K562 (cell line): ENCODE measurements around the gene MYOT. TPM values are rescaled to one million over a fixed set of nuclear protein-coding genes. Genes with fewer than 3 reads are reported as not detected.

ENCODE experiments used
- ATAC-seq: fragments of 200-7000 bp; cut with Tn5 transposase; 3 replicates; pipeline ENCODE4 v1.9.1; 2020; ENCODE audit warnings: moderate library complexity
- BruUV-seq: library from RNA; stranded (reverse); fragments of 400-500 nt; replicated peaks from 2 replicates; lab custom pipeline; 2021; lab: Mats Ljungman, UMichigan
- CTCF ChIA-PET: fragments of 300-600 bp; formaldehyde crosslinking; extraction: SDS; loops from one replicate; lab custom pipeline; 2021; ENCODE audit warnings: low intra/inter-chr PET ratio; lab: Yijun Ruan, JAX
- POLR2A ChIA-PET: fragments of 300-600, 350-650 bp; sonication (Branson Sonifier 250); formaldehyde crosslinking; extraction: SDS; loops from one replicate; lab custom pipeline; 2021; ENCODE audit warnings: antibody characterized with exemption, inconsistent platforms; lab: Yijun Ruan, JAX
- DNase-seq, 4 experiments: peaks; one replicate each; pipeline versions ENCODE4 v3.0.0 to v3.0.0-alpha.2; 2011 to 2018; ENCODE audit warnings: low spot score in 3 of 4, mixed read lengths in 3 of 4; ENCODE audit errors: extremely low read depth in 1 of 4
- FAIRE-seq: peaks from 2 replicates; lab custom pipeline; 2011; peaks lifted over from hg19 to GRCh38; lab: Jason Lieb, UNC
- H2AFZ ChIP-seq: 2 replicates; pipeline ENCODE4 v1.6.0; 2011; ENCODE audit warnings: low read depth, low read length, control low read depth, inconsistent platforms
- H3K27ac ChIP-seq: fragments of 200-600 bp; 3 replicates; pipeline ENCODE4 v1.8.0; 2011; ENCODE audit warnings: low read depth, mild to moderate bottlenecking, control low read depth, inconsistent platforms, low read length, moderate library complexity, mixed read lengths; ENCODE audit errors: extremely low read depth
- H3K27me3 ChIP-seq, 2 experiments: fragments of 300-600 bp in 1 of 2; 2 replicates in 1 of 2; 3 replicates in 1 of 2; pipeline versions ENCODE4 v1.6.0 to v1.8.0; 2011; ENCODE audit warnings: inconsistent platforms in 2 of 2, low read length in 2 of 2, mild to moderate bottlenecking in 1 of 2, mixed read lengths in 1 of 2, moderate library complexity in 1 of 2; ENCODE audit not compliant: control insufficient read depth in 2 of 2, insufficient read depth in 2 of 2
- H3K36me3 ChIP-seq: fragments of 300-600 bp; 3 replicates; pipeline ENCODE4 v1.8.0; 2011; ENCODE audit warnings: mild to moderate bottlenecking, low read length, inconsistent platforms; ENCODE audit not compliant: control insufficient read depth, insufficient read depth
- H3K4me1 ChIP-seq, 2 experiments: fragments of 200-600 bp in 1 of 2; replicated peaks in 1 of 2; 2 replicates in 1 of 2; 3 replicates in 1 of 2; pipeline versions ENCODE4 v1.5.1 to v1.8.0; 2011; ENCODE audit warnings: inconsistent platforms in 2 of 2, low read length in 2 of 2, mild to moderate bottlenecking in 1 of 2, mixed read lengths in 1 of 2, moderate library complexity in 1 of 2; ENCODE audit not compliant: control insufficient read depth in 2 of 2, insufficient read depth in 2 of 2
- H3K4me2 ChIP-seq: 2 replicates; pipeline ENCODE4 v1.6.1; 2011; ENCODE audit warnings: low read length, control low read depth, inconsistent platforms, mixed read lengths; ENCODE audit not compliant: insufficient read depth
- H3K4me3 ChIP-seq: fragments of 200-600 bp; sonication (generic), shearing (Covaris generic); 2 replicates; pipeline ENCODE4 v1.5.1; 2016; ENCODE audit warnings: control low read depth, inconsistent platforms
- H3K79me2 ChIP-seq: fragments of 200-600 bp; 3 replicates; pipeline ENCODE4 v1.8.0; 2011; ENCODE audit warnings: low read length, inconsistent platforms; ENCODE audit not compliant: control insufficient read depth, insufficient read depth
- H3K9ac ChIP-seq, 2 experiments: 2 replicates each; pipeline versions ENCODE4 v1.6.0 to v1.6.1; 2011; ENCODE audit warnings: low read depth in 2 of 2, low read length in 2 of 2, control low read depth in 1 of 2, inconsistent platforms in 1 of 2, mild to moderate bottlenecking in 1 of 2, mixed read lengths in 1 of 2; ENCODE audit not compliant: insufficient read depth in 1 of 2
- H3K9me1 ChIP-seq: one replicate; pipeline ENCODE4 v1.6.0; 2011; ENCODE audit warnings: inconsistent platforms, mild to moderate bottlenecking, low read length, moderate library complexity; ENCODE audit not compliant: control insufficient read depth, insufficient read depth
- H3K9me3 ChIP-seq: replicated peaks from 2 replicates; pipeline ENCODE4 v1.5.1; 2011; ENCODE audit warnings: low read depth, low read length, inconsistent platforms; ENCODE audit not compliant: control insufficient read depth, insufficient read depth
- H4K20me1 ChIP-seq: replicated peaks from 2 replicates; pipeline ENCODE4 v1.6.1; 2011; ENCODE audit warnings: low read length, inconsistent platforms, mixed read lengths; ENCODE audit not compliant: control insufficient read depth, insufficient read depth
- CBFA2T3 ChIP-seq: fragments of 450-650 bp; IDR thresholded peaks from 2 replicates; pipeline ENCODE4 v1.6.1; 2017
- MEIS2 ChIP-seq: fragments of 450-650 bp; IDR thresholded peaks from 2 replicates; pipeline ENCODE4 v1.6.1; 2014; ENCODE audit warnings: mild to moderate bottlenecking; ENCODE audit not compliant: partially characterized antibody
- ZNF347 ChIP-seq: fragments of 450-650 bp; formaldehyde crosslinking; IDR thresholded peaks from 2 replicates; pipeline ENCODE4 v1.4.0; 2020; ENCODE audit warnings: low read depth, mild to moderate bottlenecking, moderate library complexity
- WGBS: fragments of 100-300 bp; shearing (Covaris generic); methylation state at CpG from one replicate; pipeline ENCODE4 v1.1.6; 2016; ENCODE audit warnings: low coverage, mixed read lengths; ENCODE audit not compliant: insufficient coverage; ENCODE audit errors: missing lambda C conversion rate; 5-methylcytosine and 5-hydroxymethylcytosine counted together
- in situ Hi-C: fragments of 300-500 bp; cut with MboI; formaldehyde crosslinking; loops from 4 replicates; pipeline ENCODE4 v1.15.0; 2018; ENCODE audit warnings: inconsistent platforms, mixed read lengths
- intact Hi-C: fragments of 100-400 bp; cut with micrococcal nuclease; formaldehyde crosslinking; loops from 2 replicates; pipeline ENCODE4 v1.14.2; 2022
- polyA plus RNA-seq, 8 experiments: library from polyadenylated mRNA; depleted of rRNA in 4 of 8; stranded (reverse) in 5 of 8; unstranded in 3 of 8; fragments of >200 nt; fragmentation: Nextera tagmentation in 2 of 8; fragmentation: Illumina TruSeq in 1 of 8; extraction: Ambion mirVana in 2 of 8; extraction: Trizol in 1 of 8; gene quantifications; 2 replicates each; pipeline versions ENCODE4 v1.2.1 to v1.2.3, GENCODE V29; 2011 to 2014; ENCODE audit warnings: inconsistent platforms in 1 of 8, missing spikeins in 1 of 8
- total RNA-seq, 7 experiments: library from RNA; depleted of rRNA in 6 of 7; stranded (reverse); fragments of >200 nt in 6 of 7; fragmentation: Illumina TruSeq in 2 of 7; extraction: Trizol in 2 of 7; gene quantifications; 2 replicates each; pipeline versions ENCODE4 v1.2.1 to v1.2.3, GENCODE V29; 2011 to 2021; ENCODE audit warnings: low replicate concordance in 1 of 7
- TF ChIP-seq, protein P1 (sequence below), 3 experiments: IDR thresholded peaks in 2 of 3; conservative IDR thresholded peaks in 1 of 3; 2 replicates each; pipeline ENCODE4 v1.5.1; 2011 to 2012; ENCODE audit warnings: low read length in 3 of 3, mild to moderate bottlenecking in 3 of 3, control low read depth in 2 of 3, improper control_type of control experiment in 1 of 3, inconsistent platforms in 1 of 3, low read depth in 1 of 3, mixed read lengths in 1 of 3, moderate library complexity in 1 of 3; ENCODE audit not compliant: insufficient read depth in 2 of 3

Gene MYOT
- total and polyA plus RNA-seq, 9 of the 15 experiments (the other 6 are each of a cell fraction or from before 2014, with no cell fraction given), result 0.24 to 0.38 TPM; not detected in 7

DNA sequence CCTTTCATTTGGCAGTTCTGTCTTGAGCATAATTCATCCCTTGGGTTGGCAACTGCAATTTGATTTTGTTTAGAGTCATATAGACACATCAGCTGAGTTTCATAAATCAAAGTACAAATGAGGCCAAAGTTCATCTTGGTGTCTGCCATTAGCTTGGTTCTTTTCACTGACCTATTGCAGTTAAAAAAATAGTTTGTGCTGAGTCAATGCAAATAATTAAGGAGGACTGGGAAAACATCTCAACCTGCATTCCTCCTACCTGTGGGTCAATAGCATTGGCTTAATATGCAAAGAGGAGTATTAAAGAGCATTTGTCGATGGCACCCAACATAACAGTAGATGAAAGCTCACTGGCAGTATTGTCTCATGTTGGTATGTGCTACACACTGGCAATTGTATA is 23.2 kb downstream of the MYOT start:
- H3K4me2 ChIP-seq, result no peak overlapping the region
- no peak overlapping the region for H2AFZ ChIP-seq
- H4K20me1 ChIP-seq, result no peaks in the 10 kb centered on the region
- intact Hi-C loops (no loop called here), in situ Hi-C loops (no loop called here)
- ATAC-seq (no peak), DNase-seq (no peak), FAIRE-seq (no peak)
- H3K27me3 ChIP-seq, result no peaks in the 10 kb centered on the region
- H3K9me3 ChIP-seq, result no peaks in the 10 kb centered on the region
- no TSS peak for BruUV-seq
- peaks cover 4 to 14% of the 10 kb centered on the region in 2 experiments; a peak in 3 of 5 replicates for H3K4me1 ChIP-seq
- H3K79me2 ChIP-seq, result 0 out of 3 replicates have a peak, but pooled peaks cover 2% of the 10 kb centered on the region
- TF ChIP-seq MEIS2 (peak; percentile 28), CBFA2T3 (no peak)
- H3K4me3 ChIP-seq, result no peak overlapping the region
- WGBS, result 89% methylated on average over 1 of the region's 1 CpG
- ChIA-PET POLR2A (interaction anchor here (0.7 to 3.6 kb wide), 4 partner anchors 10 to 137 kb away, joined by 4 to 21 read pairs (median 5); partner anchors contain the start of gene HNRNPA0), CTCF (no interaction called here)
- no peaks in the 10 kb centered on the region for H3K36me3 ChIP-seq
- H3K27ac ChIP-seq, result no peak overlapping the region
- H3K9me1 ChIP-seq, result no peaks in the 10 kb centered on the region
- H3K9ac ChIP-seq, result no peak overlapping the region

DNA sequence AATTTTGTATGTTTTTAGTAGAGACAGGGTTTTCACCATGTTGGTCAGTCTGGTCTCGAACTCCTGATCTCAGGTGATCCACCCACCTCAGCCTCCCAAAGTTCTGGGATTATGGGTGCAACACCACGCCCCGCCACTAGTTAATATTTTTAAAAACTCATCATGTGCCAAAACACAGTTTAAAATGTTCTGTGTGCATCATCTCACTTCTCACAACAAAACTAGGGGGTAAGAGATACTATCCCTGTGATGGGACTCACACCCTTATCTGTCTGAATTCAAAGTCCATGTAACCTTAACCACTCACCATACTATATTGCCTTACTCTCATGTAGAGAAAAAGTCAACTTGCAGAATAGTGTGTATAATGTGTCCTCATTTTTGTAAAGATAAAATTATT is 24.2 kb downstream of the MYOT start:
- H3K9me1 ChIP-seq, result no peaks in the 10 kb centered on the region
- no peaks in the 10 kb centered on the region for H4K20me1 ChIP-seq
- ATAC-seq, result no peak
- no peak overlapping the region for H3K4me3 ChIP-seq
- no peak overlapping the region for H3K27ac ChIP-seq
- no peak overlapping the region for H3K4me2 ChIP-seq
- H3K9ac ChIP-seq, result no peak overlapping the region
- 0 out of 3 replicates have a peak, but pooled peaks cover 2% of the 10 kb centered on the region for H3K79me2 ChIP-seq
- intact Hi-C loops, result no loop called here
- POLR2A ChIA-PET, result no interaction called here
- no peaks in the 10 kb centered on the region for H3K9me3 ChIP-seq
- CTCF ChIA-PET, result no interaction called here
- H3K4me1 ChIP-seq, result peaks cover 4 to 14% of the 10 kb centered on the region in 2 experiments; a peak in 3 of 5 replicates
- in situ Hi-C loops, result no loop called here
- 75% methylated on average over 3 of the region's 3 CpGs for WGBS
- no peaks in the 10 kb centered on the region for H3K27me3 ChIP-seq
- no peak for TF ChIP-seq ZNF347
- TF ChIP-seq, protein P1, sequence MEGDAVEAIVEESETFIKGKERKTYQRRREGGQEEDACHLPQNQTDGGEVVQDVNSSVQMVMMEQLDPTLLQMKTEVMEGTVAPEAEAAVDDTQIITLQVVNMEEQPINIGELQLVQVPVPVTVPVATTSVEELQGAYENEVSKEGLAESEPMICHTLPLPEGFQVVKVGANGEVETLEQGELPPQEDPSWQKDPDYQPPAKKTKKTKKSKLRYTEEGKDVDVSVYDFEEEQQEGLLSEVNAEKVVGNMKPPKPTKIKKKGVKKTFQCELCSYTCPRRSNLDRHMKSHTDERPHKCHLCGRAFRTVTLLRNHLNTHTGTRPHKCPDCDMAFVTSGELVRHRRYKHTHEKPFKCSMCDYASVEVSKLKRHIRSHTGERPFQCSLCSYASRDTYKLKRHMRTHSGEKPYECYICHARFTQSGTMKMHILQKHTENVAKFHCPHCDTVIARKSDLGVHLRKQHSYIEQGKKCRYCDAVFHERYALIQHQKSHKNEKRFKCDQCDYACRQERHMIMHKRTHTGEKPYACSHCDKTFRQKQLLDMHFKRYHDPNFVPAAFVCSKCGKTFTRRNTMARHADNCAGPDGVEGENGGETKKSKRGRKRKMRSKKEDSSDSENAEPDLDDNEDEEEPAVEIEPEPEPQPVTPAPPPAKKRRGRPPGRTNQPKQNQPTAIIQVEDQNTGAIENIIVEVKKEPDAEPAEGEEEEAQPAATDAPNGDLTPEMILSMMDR (IDR thresholded peaks at IDR 0.05 in 2 of 3, conservative IDR thresholded peaks at IDR 0.05 in 1 of 3; ENCODE audit: insufficient read depth in 2 of 3, low read depth in 1 of 3, low read length in 3 of 3), result peak in 2 of 3 experiments; percentile 17 to 34; a peak in 1 of 6 replicates
- H3K36me3 ChIP-seq, result no peaks in the 10 kb centered on the region
- H2AFZ ChIP-seq, result no peak overlapping the region
- DNase-seq, result peak in 3 of 4 experiments; percentile 11 to 22 (median 13)
- no peak for FAIRE-seq
- no TSS peak for BruUV-seq
